K562 (cell line): ENCODE results near the gene NBEA.

Experiments used
- MEIS2 ChIP-seq: fragments of 450-650 bp; IDR thresholded peaks from 2 replicates; pipeline ENCODE4 v1.6.1; 2014; ENCODE audit warnings: mild to moderate bottlenecking; ENCODE audit not compliant: partially characterized antibody
- NR3C1 ChIP-seq: sonication (generic); formaldehyde crosslinking; IDR thresholded peaks from 2 replicates; pipeline ENCODE4 v1.8.1; 2022; ENCODE audit warnings: missing genetic modification reagents
- POLR2A ChIP-seq: fragments of 450-650 bp; conservative IDR thresholded peaks from 2 replicates; pipeline ENCODE4 v1.6.1; 2016
- ZNF212 ChIP-seq: fragments of 450-650 bp; formaldehyde crosslinking; IDR thresholded peaks from 2 replicates; pipeline ENCODE4 v1.4.0; 2020; ENCODE audit warnings: mild to moderate bottlenecking
- ZNF311 ChIP-seq: fragments of 250-450 bp; sonication (Bioruptor Pico); IDR thresholded peaks from 2 replicates; pipeline ENCODE4 v1.4.0; 2020; ENCODE audit warnings: mild to moderate bottlenecking, moderate library complexity
- ZZZ3 ChIP-seq: fragments of 450-650 bp; IDR thresholded peaks from 2 replicates; pipeline ENCODE4 v1.6.1; 2016; ENCODE audit warnings: antibody characterized with exemption, mild to moderate bottlenecking, moderate library complexity
- TF ChIP-seq, protein P1 (sequence below): fragments of 450-650 bp; IDR thresholded peaks from 2 replicates; pipeline ENCODE4 v1.6.1; 2017; ENCODE audit warnings: mild to moderate bottlenecking, moderate library complexity

DNA sequence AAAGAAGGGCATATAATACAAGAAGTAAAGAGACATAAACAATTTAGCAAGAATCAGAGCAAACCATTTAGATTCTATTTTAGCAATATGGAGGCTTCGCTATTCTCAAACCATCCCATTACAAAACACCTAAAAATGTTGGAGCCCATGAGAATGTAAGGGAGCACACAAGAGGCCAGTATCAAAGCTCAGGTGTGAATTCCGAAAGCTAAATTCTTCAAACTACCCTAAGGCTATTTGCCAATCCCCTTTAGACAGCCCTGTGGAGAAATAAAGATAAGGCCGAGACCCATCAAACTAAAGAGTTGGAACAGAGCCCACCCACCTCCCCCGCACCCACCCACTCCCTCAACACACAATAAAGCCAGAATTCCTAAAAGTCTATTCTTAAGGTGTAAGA lies 745.3 kb downstream of the NBEA start:
- TF ChIP-seq NR3C1 (CRISPR knock-in tag) (no peak), ZNF212 (CRISPR knock-in tag) (no peak), ZZZ3 (no peak), POLR2A (no peak), ZNF311 (CRISPR knock-in tag) (no peak), MEIS2 (no peak)
- TF ChIP-seq, protein P1, sequence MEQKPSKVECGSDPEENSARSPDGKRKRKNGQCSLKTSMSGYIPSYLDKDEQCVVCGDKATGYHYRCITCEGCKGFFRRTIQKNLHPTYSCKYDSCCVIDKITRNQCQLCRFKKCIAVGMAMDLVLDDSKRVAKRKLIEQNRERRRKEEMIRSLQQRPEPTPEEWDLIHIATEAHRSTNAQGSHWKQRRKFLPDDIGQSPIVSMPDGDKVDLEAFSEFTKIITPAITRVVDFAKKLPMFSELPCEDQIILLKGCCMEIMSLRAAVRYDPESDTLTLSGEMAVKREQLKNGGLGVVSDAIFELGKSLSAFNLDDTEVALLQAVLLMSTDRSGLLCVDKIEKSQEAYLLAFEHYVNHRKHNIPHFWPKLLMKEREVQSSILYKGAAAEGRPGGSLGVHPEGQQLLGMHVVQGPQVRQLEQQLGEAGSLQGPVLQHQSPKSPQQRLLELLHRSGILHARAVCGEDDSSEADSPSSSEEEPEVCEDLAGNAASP: no peak
